SU-DHL-6 (cell line): ENCODE results near the gene ANKS1A.

Experiments used
- EZH2phosphoT487 ChIP-seq: fragments of 200-600 bp; sonication (generic), shearing (Covaris generic); conservative IDR thresholded peaks from 2 replicates; pipeline ENCODE4 v1.6.1; 2018; ENCODE audit warnings: mild to moderate bottlenecking, antibody characterized with exemption, low read length, moderate library complexity, mixed read lengths
- TF ChIP-seq, protein P1 (sequence below): fragments of 200-600 bp; sonication (generic); IDR thresholded peaks from one replicate; pipeline ENCODE4 v1.5.1; 2017; ENCODE audit warnings: antibody characterized with exemption, mild to moderate bottlenecking, low read length, moderate library complexity; ENCODE audit not compliant: insufficient read depth, poor library complexity, severe bottlenecking

- TF ChIP-seq, protein P1, sequence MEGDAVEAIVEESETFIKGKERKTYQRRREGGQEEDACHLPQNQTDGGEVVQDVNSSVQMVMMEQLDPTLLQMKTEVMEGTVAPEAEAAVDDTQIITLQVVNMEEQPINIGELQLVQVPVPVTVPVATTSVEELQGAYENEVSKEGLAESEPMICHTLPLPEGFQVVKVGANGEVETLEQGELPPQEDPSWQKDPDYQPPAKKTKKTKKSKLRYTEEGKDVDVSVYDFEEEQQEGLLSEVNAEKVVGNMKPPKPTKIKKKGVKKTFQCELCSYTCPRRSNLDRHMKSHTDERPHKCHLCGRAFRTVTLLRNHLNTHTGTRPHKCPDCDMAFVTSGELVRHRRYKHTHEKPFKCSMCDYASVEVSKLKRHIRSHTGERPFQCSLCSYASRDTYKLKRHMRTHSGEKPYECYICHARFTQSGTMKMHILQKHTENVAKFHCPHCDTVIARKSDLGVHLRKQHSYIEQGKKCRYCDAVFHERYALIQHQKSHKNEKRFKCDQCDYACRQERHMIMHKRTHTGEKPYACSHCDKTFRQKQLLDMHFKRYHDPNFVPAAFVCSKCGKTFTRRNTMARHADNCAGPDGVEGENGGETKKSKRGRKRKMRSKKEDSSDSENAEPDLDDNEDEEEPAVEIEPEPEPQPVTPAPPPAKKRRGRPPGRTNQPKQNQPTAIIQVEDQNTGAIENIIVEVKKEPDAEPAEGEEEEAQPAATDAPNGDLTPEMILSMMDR: no peak
- TF ChIP-seq EZH2phosphoT487: no peak
These were observed 184.2 kb downstream of the ANKS1A start for GRCh38 chr6:35073211-35073610.
